Measurements from ENCODE around the gene ANO7. TPM values are rescaled to one million over a fixed set of nuclear protein-coding genes. Genes with fewer than 3 reads are reported as not detected.

The ANO7 gene
- total RNA-seq, 1 experiment from 2014 or later = 0.84 TPM

DNA sequence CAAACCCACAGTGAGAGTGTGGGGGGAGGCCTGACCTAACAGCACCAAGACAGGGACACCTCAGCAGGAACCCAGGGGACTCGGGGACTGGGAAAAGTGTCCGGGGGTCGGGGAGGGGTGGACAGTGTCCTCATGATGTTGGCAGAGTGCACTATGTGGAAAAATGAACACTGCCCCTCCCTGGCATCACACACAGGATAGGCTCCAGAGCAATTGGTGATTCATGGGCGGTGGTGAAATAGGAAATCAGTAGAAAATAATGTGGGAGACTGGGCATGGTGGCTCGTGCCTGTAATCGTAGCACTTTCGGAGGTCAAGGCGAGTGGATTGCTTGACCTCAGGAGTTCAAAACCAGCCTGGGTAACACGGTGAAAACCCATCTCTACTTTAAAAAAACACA lies 3.6 kb upstream of the ANO7 start:
- no peak for DNase-seq (ENCODE audit: low read depth, low spot score)
- Histone ChIP-seq H3K4me2 (ENCODE audit: low read length) (no peak overlapping the region), H3K27me3 (ENCODE audit: insufficient read depth, low read length) (no peaks in the 10 kb centered on the region), H3K36me3 (ENCODE audit: control insufficient read depth in 1 of 2, insufficient read depth in 2 of 2, low read length in 2 of 2) (no peaks in the 10 kb centered on the region), H3K9me3 (ENCODE audit: control insufficient read depth in 1 of 2, insufficient read depth in 1 of 2, low read depth in 1 of 2, low read length in 2 of 2) (no peaks in the 10 kb centered on the region), H3K4me3 (replicated peaks in 1 of 2; ENCODE audit: low read depth in 1 of 2, low read length in 2 of 2) (no peak overlapping the region), H3K9me2 (ENCODE audit: insufficient read depth) (no peaks in the 10 kb centered on the region), H3K9ac (ENCODE audit: low read length) (no peak overlapping the region), H3K27ac (ENCODE audit: low read depth, low read length) (no peak overlapping the region), H4K20me1 (ENCODE audit: insufficient read depth) (no peaks in the 10 kb centered on the region), H3K4me1 (ENCODE audit: control insufficient read depth in 1 of 2, insufficient read depth in 2 of 2, low read length in 2 of 2) (no peaks in the 10 kb centered on the region), H2AFZ (ENCODE audit: low read depth, low read length, poor library complexity, severe bottlenecking) (no peak overlapping the region), H3K79me2 (ENCODE audit: insufficient read depth, low read length) (no peaks in the 10 kb centered on the region)
- intact Hi-C loops (cut with micrococcal nuclease) = no loop called here
- no TSS peak for BruUV-seq (replicated peaks)
- POLR2A ChIA-PET = no interaction called here
- CTCF ChIA-PET = no interaction called here
- RAD21 ChIA-PET (ENCODE audit: low non-redundant PET in 1 of 2, low total read pairs in 2 of 2, uncharacterized antibody in 2 of 2, unreplicated experiment in 2 of 2) = no interaction called here
- no peak for ATAC-seq
- TF ChIP-seq FOSL1 (IDR thresholded peaks at IDR 0.05; ENCODE audit: low read depth) = no peak
- TF ChIP-seq, protein P1, sequence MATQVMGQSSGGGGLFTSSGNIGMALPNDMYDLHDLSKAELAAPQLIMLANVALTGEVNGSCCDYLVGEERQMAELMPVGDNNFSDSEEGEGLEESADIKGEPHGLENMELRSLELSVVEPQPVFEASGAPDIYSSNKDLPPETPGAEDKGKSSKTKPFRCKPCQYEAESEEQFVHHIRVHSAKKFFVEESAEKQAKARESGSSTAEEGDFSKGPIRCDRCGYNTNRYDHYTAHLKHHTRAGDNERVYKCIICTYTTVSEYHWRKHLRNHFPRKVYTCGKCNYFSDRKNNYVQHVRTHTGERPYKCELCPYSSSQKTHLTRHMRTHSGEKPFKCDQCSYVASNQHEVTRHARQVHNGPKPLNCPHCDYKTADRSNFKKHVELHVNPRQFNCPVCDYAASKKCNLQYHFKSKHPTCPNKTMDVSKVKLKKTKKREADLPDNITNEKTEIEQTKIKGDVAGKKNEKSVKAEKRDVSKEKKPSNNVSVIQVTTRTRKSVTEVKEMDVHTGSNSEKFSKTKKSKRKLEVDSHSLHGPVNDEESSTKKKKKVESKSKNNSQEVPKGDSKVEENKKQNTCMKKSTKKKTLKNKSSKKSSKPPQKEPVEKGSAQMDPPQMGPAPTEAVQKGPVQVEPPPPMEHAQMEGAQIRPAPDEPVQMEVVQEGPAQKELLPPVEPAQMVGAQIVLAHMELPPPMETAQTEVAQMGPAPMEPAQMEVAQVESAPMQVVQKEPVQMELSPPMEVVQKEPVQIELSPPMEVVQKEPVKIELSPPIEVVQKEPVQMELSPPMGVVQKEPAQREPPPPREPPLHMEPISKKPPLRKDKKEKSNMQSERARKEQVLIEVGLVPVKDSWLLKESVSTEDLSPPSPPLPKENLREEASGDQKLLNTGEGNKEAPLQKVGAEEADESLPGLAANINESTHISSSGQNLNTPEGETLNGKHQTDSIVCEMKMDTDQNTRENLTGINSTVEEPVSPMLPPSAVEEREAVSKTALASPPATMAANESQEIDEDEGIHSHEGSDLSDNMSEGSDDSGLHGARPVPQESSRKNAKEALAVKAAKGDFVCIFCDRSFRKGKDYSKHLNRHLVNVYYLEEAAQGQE (IDR thresholded peaks at IDR 0.05; ENCODE audit: low read depth) = no peak
- TF ChIP-seq POLR2AphosphoS5 (IDR thresholded peaks at IDR 0.05; ENCODE audit: low read depth, low read length) = no peak
- no peak for TF ChIP-seq POLR2A (IDR thresholded peaks at IDR 0.05; ENCODE audit: borderline replicate concordance, extremely low read depth, insufficient read depth, insufficient read length)
- TF ChIP-seq EGR1 (IDR thresholded peaks at IDR 0.05; ENCODE audit: low read depth) = no peak
- TF ChIP-seq CEBPB (IDR thresholded peaks at IDR 0.05; ENCODE audit: low read depth) = no peak

- Histone ChIP-seq H3K4me1 (ENCODE audit: control insufficient read depth in 1 of 2, insufficient read depth in 2 of 2, low read length in 2 of 2) (no peaks in the 10 kb centered on the region), H3K4me3 (replicated peaks in 1 of 2; ENCODE audit: low read depth in 1 of 2, low read length in 2 of 2) (no peak overlapping the region), H2AFZ (ENCODE audit: low read depth, low read length, poor library complexity, severe bottlenecking) (no peak overlapping the region), H3K9me3 (ENCODE audit: control insufficient read depth in 1 of 2, insufficient read depth in 1 of 2, low read depth in 1 of 2, low read length in 2 of 2) (no peaks in the 10 kb centered on the region), H4K20me1 (ENCODE audit: insufficient read depth) (no peaks in the 10 kb centered on the region), H3K4me2 (ENCODE audit: low read length) (no peak overlapping the region), H3K27me3 (ENCODE audit: insufficient read depth, low read length) (no peaks in the 10 kb centered on the region), H3K36me3 (ENCODE audit: control insufficient read depth in 1 of 2, insufficient read depth in 2 of 2, low read length in 2 of 2) (no peaks in the 10 kb centered on the region), H3K9me2 (ENCODE audit: insufficient read depth) (no peaks in the 10 kb centered on the region), H3K79me2 (ENCODE audit: insufficient read depth, low read length) (no peaks in the 10 kb centered on the region), H3K27ac (ENCODE audit: low read depth, low read length) (no peak overlapping the region), H3K9ac (ENCODE audit: low read length) (no peak overlapping the region)
- RAD21 ChIA-PET (ENCODE audit: low non-redundant PET in 1 of 2, low total read pairs in 2 of 2, uncharacterized antibody in 2 of 2, unreplicated experiment in 2 of 2) = no interaction called here
- no peak for DNase-seq (ENCODE audit: low read depth, low spot score)
- intact Hi-C loops (cut with micrococcal nuclease) = no loop called here
- CTCF ChIA-PET = no interaction called here
- POLR2A ChIA-PET = no interaction called here
- BruUV-seq (replicated peaks) = no TSS peak
- no peak for TF ChIP-seq TCF7L2 (IDR thresholded peaks at IDR 0.05; ENCODE audit: borderline replicate concordance, extremely low read depth, insufficient read depth, insufficient read length)
- TF ChIP-seq, protein P1 (IDR thresholded peaks at IDR 0.05; ENCODE audit: low read depth) = no peak
- TF ChIP-seq CEBPB (IDR thresholded peaks at IDR 0.05; ENCODE audit: low read depth) = no peak
- no peak for TF ChIP-seq RAD21 (IDR thresholded peaks at IDR 0.05; ENCODE audit: low read depth)
- no peak for TF ChIP-seq EGR1 (IDR thresholded peaks at IDR 0.05; ENCODE audit: low read depth)
- TF ChIP-seq POLR2AphosphoS5 (IDR thresholded peaks at IDR 0.05; ENCODE audit: low read depth, low read length) = no peak
- TF ChIP-seq POLR2A (IDR thresholded peaks at IDR 0.05; ENCODE audit: borderline replicate concordance, extremely low read depth, insufficient read depth, insufficient read length) = no peak
- TF ChIP-seq, protein P2, sequence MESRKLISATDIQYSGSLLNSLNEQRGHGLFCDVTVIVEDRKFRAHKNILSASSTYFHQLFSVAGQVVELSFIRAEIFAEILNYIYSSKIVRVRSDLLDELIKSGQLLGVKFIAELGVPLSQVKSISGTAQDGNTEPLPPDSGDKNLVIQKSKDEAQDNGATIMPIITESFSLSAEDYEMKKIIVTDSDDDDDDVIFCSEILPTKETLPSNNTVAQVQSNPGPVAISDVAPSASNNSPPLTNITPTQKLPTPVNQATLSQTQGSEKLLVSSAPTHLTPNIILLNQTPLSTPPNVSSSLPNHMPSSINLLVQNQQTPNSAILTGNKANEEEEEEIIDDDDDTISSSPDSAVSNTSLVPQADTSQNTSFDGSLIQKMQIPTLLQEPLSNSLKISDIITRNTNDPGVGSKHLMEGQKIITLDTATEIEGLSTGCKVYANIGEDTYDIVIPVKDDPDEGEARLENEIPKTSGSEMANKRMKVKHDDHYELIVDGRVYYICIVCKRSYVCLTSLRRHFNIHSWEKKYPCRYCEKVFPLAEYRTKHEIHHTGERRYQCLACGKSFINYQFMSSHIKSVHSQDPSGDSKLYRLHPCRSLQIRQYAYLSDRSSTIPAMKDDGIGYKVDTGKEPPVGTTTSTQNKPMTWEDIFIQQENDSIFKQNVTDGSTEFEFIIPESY (IDR thresholded peaks at IDR 0.05; ENCODE audit: extremely low read depth, insufficient replicate concordance, low read length) = no peak
- ATAC-seq = no peak
Measured at GRCh38 chr2:241185961-241186360, 2.5 kb upstream of the ANO7 start.
